ENCODE data around the gene CTNS. TPM values are rescaled to one million over a fixed set of nuclear protein-coding genes. Genes with fewer than 3 reads are reported as not detected.
A peak's percentile ranks its signal among the peaks of the same experiment; 100 is the strongest.

CTNS gene
- total RNA-seq, 1 experiment from 2014 or later: 20.4 TPM

DNA sequence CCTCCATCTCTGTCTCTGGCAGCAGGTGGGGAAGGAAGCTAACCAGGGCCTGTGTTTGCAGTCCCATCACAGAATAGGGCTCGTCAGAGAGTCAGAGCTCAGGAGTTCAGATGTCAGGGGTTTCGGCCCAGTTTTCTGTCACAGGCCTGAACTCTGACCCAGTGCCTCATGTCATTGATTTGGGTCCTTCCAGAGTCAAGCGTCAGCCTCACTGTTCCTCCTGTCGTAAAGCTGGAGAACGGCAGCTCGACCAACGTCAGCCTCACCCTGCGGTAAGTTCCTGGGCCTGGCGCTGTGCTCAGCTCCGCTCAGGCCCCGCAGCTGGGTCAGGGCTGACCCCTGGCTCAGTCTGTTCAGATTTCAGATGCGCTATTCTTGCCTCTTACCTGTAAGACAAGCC, 10.7 kb downstream of the CTNS start:
- ChIA-PET POLR2A (interaction anchor here (0.5 kb wide), 1 partner anchor 937 kb away, joined by 4 read pairs; no protein-coding TSS in a partner anchor), CTCF (interaction anchor here (0.7 kb wide), 1 partner anchor 599 kb away, joined by 3 read pairs; no protein-coding TSS in a partner anchor)
- Histone ChIP-seq H3K9me3 (ENCODE audit: control insufficient read depth, insufficient read depth, low read depth, low read length) (no peaks in the 10 kb centered on the region), H3K27me3 (ENCODE audit: control insufficient read depth, insufficient read depth, low read length) (no peaks in the 10 kb centered on the region), H3K36me3 (ENCODE audit: control insufficient read depth, insufficient read depth, low read length) (no peaks in the 10 kb centered on the region), H3K4me1 (ENCODE audit: control insufficient read depth, insufficient read depth, low read length) (no peaks in the 10 kb centered on the region), H3K27ac (ENCODE audit: low read length) (no peak overlapping the region), H3K4me3 (ENCODE audit: low read depth in 2 of 2, low read length in 2 of 2) (no peak overlapping the region)
- ATAC-seq (0 out of 2 replicates have a peak, but pooled peaks have one; percentile 47), DNase-seq (ENCODE audit: low read depth, low spot score) (no peak)
- no TSS peak for BruUV-seq (replicated peaks)
- intact Hi-C loops (cut with micrococcal nuclease; ENCODE audit: unreplicated experiment): loop anchor here (5.0 kb wide), 1 partner anchor 600 kb away; no protein-coding TSS in a partner anchor
- no peak for TF ChIP-seq SIN3A (IDR thresholded peaks at IDR 0.05; ENCODE audit: borderline replicate concordance, insufficient read depth, low read depth, low read length)
- TF ChIP-seq, protein P1, sequence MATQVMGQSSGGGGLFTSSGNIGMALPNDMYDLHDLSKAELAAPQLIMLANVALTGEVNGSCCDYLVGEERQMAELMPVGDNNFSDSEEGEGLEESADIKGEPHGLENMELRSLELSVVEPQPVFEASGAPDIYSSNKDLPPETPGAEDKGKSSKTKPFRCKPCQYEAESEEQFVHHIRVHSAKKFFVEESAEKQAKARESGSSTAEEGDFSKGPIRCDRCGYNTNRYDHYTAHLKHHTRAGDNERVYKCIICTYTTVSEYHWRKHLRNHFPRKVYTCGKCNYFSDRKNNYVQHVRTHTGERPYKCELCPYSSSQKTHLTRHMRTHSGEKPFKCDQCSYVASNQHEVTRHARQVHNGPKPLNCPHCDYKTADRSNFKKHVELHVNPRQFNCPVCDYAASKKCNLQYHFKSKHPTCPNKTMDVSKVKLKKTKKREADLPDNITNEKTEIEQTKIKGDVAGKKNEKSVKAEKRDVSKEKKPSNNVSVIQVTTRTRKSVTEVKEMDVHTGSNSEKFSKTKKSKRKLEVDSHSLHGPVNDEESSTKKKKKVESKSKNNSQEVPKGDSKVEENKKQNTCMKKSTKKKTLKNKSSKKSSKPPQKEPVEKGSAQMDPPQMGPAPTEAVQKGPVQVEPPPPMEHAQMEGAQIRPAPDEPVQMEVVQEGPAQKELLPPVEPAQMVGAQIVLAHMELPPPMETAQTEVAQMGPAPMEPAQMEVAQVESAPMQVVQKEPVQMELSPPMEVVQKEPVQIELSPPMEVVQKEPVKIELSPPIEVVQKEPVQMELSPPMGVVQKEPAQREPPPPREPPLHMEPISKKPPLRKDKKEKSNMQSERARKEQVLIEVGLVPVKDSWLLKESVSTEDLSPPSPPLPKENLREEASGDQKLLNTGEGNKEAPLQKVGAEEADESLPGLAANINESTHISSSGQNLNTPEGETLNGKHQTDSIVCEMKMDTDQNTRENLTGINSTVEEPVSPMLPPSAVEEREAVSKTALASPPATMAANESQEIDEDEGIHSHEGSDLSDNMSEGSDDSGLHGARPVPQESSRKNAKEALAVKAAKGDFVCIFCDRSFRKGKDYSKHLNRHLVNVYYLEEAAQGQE (IDR thresholded peaks at IDR 0.05; ENCODE audit: insufficient read depth in 1 of 2, low read depth in 2 of 2, low read length in 1 of 2): no peak
- TF ChIP-seq POLR2AphosphoS5 (IDR thresholded peaks at IDR 0.05; ENCODE audit: low read depth, low read length): no peak
- TF ChIP-seq TCF7L2 (IDR thresholded peaks at IDR 0.05; ENCODE audit: low read depth, low read length): no peak
- TF ChIP-seq, protein P2, sequence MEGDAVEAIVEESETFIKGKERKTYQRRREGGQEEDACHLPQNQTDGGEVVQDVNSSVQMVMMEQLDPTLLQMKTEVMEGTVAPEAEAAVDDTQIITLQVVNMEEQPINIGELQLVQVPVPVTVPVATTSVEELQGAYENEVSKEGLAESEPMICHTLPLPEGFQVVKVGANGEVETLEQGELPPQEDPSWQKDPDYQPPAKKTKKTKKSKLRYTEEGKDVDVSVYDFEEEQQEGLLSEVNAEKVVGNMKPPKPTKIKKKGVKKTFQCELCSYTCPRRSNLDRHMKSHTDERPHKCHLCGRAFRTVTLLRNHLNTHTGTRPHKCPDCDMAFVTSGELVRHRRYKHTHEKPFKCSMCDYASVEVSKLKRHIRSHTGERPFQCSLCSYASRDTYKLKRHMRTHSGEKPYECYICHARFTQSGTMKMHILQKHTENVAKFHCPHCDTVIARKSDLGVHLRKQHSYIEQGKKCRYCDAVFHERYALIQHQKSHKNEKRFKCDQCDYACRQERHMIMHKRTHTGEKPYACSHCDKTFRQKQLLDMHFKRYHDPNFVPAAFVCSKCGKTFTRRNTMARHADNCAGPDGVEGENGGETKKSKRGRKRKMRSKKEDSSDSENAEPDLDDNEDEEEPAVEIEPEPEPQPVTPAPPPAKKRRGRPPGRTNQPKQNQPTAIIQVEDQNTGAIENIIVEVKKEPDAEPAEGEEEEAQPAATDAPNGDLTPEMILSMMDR (IDR thresholded peaks at IDR 0.05): no peak
- in situ Hi-C loops (cut with HindIII; ENCODE audit: low pct_unique_long_range_greater_than_20kb, low sequenced_read_pairs): no loop called here

DNA sequence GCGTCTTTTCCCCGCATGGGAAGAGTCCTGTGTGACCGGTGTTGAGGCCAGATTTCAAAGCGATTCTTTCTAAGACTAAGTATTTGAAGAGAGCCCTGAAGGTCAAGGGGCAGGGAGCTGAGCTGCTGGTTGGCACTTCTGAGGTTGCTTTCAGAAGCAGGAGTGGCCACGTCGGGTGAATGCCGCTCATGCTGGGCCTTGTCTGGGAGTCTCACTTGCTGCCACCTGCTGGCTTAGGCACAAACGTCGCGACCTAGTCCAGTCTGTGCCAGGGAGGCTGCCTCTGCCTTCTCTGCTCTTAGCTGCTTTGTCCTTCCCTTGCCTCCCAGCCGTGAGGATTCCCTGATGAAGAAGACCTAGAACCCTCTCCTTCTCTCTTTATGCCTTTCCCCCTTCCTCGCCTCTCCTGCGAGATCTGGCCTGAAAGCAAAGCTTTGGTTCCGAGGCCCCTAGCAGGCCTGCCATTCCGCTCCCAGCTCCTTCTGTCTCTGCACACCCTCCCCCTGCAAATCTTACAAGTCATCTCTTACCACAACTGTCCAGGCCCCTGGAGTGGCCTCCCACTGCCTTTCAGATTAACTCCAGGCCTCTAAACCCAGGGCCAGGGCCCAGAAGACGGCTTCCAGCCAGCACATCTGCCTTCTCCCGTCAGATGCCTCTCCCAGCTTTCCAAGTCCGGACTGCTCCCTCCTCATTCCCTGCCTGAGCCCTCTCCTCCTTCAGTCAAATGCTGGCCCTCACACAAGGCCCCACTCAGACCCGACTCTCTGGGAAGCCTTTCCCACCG, 11.4 kb downstream of the CTNS start:
- no peak overlapping the region for H3K4me3 ChIP-seq (ENCODE audit: low read depth in 2 of 2, low read length in 2 of 2)
- H3K36me3 ChIP-seq (ENCODE audit: control insufficient read depth, insufficient read depth, low read length): no peaks in the 10 kb centered on the region
- no peaks in the 10 kb centered on the region for H3K27me3 ChIP-seq (ENCODE audit: control insufficient read depth, insufficient read depth, low read length)
- DNase-seq (ENCODE audit: low read depth, low spot score) (no peak), ATAC-seq (peak; percentile 95)
- intact Hi-C loops (cut with micrococcal nuclease; ENCODE audit: unreplicated experiment): loop anchor here (5.0 kb wide), 1 partner anchor 601 kb away; no protein-coding TSS in a partner anchor
- CTCF ChIA-PET: no interaction called here
- no peak overlapping the region for H3K27ac ChIP-seq (ENCODE audit: low read length)
- no peaks in the 10 kb centered on the region for H3K9me3 ChIP-seq (ENCODE audit: control insufficient read depth, insufficient read depth, low read depth, low read length)
- TF ChIP-seq, protein P1 (IDR thresholded peaks at IDR 0.05; ENCODE audit: insufficient read depth in 1 of 2, low read depth in 2 of 2, low read length in 1 of 2): no peak
- TF ChIP-seq, protein P2 (IDR thresholded peaks at IDR 0.05): peak; percentile 83
- in situ Hi-C loops (cut with HindIII; ENCODE audit: low pct_unique_long_range_greater_than_20kb, low sequenced_read_pairs): no loop called here
- no peaks in the 10 kb centered on the region for H3K4me1 ChIP-seq (ENCODE audit: control insufficient read depth, insufficient read depth, low read length)
- POLR2A ChIA-PET: interaction anchor here (0.5 kb wide), 1 partner anchor 938 kb away, joined by 4 read pairs; no protein-coding TSS in a partner anchor
- BruUV-seq (replicated peaks): no TSS peak

Data from Panc1 (cell line).